PC-3 (cell line): ENCODE results near the gene TANC1.

Experiments used
- CTCF ChIP-seq: fragments of 300-600 bp; sonication (generic); conservative IDR thresholded peaks from 2 replicates; pipeline ENCODE4 v1.5.1; 2017; ENCODE audit warnings: antibody characterized with exemption, low read depth, mild to moderate bottlenecking, low read length
- EZH2 ChIP-seq: fragments of 300-600 bp; sonication (generic); IDR thresholded peaks from one replicate; pipeline ENCODE4 v1.6.1; 2017; ENCODE audit warnings: antibody characterized with exemption, mild to moderate bottlenecking, low read length; ENCODE audit not compliant: unreplicated experiment
- EZH2phosphoT487 ChIP-seq: fragments of 300-600 bp; sonication (generic); IDR thresholded peaks from 2 replicates; pipeline ENCODE4 v1.6.1; 2018; ENCODE audit warnings: mild to moderate bottlenecking, antibody characterized with exemption, low read length, borderline replicate concordance

GRCh38 chr2:159200498-159200897 lies 232.1 kb downstream of the TANC1 start:
- TF ChIP-seq CTCF (no peak), EZH2 (no peak), EZH2phosphoT487 (no peak)
